Middle frontal gyrus (tissue), 1 donor: Measurements from ENCODE around the gene TBC1D4.

Source experiments
- DNase-seq: peaks from one replicate; pipeline ENCODE4 v3.0.0-alpha.2; 2015; ENCODE audit warnings: low spot score; ENCODE audit errors: extremely low spot score

TBC1D4 gene, protein sequence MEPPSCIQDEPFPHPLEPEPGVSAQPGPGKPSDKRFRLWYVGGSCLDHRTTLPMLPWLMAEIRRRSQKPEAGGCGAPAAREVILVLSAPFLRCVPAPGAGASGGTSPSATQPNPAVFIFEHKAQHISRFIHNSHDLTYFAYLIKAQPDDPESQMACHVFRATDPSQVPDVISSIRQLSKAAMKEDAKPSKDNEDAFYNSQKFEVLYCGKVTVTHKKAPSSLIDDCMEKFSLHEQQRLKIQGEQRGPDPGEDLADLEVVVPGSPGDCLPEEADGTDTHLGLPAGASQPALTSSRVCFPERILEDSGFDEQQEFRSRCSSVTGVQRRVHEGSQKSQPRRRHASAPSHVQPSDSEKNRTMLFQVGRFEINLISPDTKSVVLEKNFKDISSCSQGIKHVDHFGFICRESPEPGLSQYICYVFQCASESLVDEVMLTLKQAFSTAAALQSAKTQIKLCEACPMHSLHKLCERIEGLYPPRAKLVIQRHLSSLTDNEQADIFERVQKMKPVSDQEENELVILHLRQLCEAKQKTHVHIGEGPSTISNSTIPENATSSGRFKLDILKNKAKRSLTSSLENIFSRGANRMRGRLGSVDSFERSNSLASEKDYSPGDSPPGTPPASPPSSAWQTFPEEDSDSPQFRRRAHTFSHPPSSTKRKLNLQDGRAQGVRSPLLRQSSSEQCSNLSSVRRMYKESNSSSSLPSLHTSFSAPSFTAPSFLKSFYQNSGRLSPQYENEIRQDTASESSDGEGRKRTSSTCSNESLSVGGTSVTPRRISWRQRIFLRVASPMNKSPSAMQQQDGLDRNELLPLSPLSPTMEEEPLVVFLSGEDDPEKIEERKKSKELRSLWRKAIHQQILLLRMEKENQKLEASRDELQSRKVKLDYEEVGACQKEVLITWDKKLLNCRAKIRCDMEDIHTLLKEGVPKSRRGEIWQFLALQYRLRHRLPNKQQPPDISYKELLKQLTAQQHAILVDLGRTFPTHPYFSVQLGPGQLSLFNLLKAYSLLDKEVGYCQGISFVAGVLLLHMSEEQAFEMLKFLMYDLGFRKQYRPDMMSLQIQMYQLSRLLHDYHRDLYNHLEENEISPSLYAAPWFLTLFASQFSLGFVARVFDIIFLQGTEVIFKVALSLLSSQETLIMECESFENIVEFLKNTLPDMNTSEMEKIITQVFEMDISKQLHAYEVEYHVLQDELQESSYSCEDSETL (N-terminal part only)

GRCh38 chr13:75482070-75482819 lies at the start of gene TBC1D4:
TSS of gene TBC1D4 (minus strand) at chr13:75482169. CDS start at chr13:75481767, 402 bp downstream.
- DNase-seq, result peak; percentile 70

DNA sequence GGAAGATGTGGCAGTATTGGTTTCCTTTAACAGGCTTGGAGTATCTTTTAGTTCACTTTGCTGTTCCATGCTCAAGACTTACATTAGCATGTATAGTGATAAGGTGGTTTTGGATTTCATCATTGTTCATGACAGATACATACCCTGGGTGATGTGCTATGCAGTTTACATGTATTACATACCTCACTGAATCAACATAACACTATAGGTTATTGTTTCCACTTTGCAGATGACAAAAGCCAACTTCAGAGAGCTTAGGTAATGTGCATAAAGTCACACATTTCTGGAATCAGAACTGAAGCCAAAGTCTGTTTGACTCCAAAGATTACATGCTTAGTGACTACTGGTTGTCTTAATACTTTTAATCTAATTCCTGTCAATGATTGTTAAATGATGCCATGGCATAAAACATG lies 48.6 kb upstream of the TBC1D4 start:
- DNase-seq, result no peak

- no peak for DNase-seq
These were observed 40.0 kb upstream of the TBC1D4 start for GRCh38 chr13:75521956-75522355.

- DNase-seq, result no peak
These were observed 36.6 kb upstream of the TBC1D4 start for GRCh38 chr13:75518439-75519088.

DNA sequence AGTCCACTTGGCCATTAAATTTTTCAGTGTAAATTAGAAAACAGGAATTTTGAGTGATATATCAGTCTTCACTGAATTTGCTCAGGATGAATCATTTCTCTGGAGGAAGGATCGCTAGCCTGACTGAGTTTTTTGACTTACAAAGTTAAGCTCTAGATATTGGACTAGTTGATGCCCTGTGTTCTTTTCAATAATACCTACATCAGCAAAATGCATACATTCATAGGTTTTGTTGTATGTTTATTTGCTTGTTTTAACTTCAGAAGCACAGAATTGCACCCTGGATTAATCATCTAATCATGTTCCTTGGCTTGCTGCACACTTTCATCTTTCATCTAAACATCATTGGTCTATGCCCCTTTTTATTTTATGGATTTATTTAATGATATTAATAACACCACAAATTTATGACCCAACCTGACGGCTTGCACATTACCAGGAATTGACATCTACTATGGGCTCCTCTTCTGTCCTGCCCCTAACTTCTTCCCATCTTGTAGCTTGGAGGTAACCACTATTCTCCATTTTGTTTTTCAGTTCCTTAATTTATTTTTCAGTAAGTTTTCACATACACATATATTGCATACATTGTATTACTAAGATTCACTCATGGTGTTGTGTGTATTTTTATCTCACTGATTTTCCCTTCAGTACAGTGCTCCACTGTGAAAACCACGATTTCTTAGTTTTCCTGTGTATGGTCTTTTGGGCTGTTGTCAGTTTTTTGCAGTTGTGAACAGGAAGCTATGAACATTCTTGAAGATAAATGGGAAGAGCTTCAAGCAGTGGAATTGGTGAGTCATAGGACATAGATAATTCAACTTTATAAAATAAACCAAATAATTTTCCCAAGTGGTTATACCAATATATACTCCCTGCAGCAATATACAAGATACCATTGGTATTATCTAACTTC lies 32.4 kb upstream of the TBC1D4 start:
- DNase-seq, result no peak

- no peak for DNase-seq
These were observed 31.3 kb upstream of the TBC1D4 start for GRCh38 chr13:75513271-75513670.

DNA sequence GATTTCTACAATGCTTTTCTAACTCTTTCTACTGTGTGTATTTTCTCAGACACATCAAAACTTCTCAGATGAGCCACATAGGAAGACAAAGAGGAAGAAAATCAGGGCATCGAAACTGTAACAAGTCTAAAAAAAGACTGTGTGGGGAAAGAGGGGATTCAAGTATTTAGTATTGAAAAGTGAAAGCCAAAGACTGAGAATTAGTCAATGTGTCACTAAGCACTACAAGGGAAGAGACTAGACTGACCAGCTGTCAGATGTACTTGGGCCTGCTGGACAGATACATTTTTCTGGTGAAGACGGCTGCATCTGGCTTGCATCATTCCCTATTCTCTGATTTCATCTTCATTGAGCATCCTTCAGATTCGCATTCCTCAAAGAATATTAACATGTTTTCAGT lies 30.3 kb upstream of the TBC1D4 start:
- DNase-seq, result no peak

DNA sequence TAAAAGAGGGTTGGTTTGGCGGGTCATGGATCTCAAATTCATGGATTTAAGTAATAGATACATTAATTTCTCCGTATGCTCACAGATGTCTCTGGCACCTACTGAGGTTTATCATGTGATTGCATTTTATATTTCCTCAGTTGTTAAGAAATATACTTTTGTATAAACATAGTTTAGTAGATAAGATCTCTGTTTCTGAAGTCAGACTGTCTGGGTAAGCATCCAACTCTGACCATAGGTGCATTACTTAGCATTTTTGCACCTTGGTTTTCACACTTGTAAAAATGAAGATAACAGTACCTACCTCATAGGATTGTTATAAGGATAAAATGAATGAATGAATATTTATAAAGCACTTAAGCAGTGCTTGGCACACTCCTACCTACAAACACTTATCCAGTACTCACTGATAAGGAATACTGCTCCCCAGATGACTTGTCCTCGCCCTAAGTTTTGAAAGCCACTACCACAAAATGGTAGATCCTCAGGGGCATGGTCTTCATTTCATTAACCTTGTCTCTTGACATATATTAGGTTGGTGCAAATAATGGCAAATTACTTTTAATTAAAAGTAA lies 29.2 kb upstream of the TBC1D4 start:
- no peak for DNase-seq

DNA sequence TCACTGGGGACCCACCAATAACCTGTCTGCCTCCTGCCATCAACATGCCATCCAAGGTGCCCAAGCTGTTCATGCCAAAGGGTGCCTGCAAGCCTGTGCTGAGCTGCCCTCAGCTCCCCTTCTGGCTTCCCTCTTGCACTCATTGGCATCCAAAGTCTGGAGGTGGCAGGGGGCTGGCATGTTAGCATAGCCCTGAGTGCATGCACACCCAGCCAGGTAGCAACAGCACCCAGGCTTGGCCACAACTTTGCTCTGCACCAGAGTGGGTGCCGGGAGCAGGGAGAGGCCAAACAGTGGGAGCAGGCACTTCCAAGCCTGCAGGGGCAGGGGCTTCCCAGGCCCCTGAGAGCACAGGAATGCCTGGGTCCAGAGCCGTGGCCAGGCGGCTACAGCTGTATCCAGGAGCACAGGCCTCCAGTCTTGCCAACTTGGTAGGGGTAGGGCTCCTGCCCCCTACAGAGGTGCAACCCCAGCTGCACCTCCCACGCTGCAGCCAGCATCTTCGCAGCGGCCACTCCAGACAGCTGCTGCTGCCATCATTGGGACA lies 26.1 kb upstream of the TBC1D4 start:
- DNase-seq, result no peak

DNA sequence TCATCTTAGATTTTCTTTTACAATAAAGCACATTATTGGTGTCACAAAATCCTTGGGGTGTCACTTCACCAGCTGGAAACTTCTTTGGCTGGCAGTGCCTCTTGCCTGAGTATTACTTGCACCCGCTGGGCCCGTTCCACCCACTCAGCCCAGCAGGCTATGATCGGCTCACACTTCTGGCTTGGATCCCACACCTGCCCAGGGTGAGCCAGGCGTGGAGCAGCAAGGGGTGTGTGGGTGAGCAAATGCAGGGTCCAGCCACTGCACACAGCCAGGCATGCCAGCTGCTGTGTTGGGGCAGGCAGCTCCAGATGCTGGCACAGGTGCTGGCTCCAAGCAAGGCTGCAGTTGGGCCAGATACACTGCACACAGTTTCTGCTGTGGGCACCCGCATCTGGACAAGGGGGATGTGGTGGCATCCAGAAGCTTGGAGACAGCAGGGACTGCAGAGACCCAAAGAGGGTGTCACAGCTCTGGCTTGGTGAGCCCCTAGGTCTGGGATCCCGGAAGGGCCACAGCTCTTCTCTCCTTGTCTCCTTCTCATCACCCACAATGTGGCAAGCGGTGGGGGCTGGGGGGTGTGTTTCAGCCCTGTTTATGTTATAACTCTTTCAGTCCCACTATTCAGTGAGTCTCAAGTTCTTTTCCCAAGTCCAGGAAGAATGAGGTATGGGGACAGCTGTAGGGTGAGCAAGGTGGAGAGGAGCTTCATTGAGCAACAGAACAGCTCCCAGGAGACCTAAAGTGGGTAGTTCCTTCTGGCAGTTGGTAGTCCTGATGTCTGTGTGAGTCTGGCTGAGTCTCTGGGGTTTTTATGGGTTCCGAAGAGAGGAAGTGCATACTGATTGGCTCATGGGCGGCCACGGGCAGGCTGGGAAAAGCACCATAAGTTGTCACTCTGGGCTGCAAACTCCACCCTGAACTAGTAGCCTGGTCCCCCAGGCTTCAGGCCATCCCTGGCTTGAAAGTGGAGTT lies 25.3 kb upstream of the TBC1D4 start:
- no peak for DNase-seq

DNA sequence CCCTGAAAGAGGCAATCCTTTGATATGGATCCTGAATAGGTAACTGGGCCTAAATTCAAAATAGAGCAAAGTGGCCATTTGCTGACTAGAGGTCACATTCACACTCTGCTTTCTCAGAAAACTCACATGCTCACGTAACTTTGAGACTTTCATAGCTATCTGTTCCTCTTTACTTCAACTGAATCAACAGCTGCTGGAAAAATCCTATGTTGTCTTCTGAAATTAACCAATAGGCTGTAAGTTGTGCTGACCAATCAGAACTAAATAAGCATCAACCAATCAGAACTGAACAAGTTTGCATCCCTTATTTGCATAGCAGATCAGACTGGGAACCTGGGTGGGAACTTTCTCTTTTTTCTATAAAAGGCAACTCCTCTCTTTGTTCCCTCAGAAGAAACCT lies 24.0 kb upstream of the TBC1D4 start:
- no peak for DNase-seq

DNA sequence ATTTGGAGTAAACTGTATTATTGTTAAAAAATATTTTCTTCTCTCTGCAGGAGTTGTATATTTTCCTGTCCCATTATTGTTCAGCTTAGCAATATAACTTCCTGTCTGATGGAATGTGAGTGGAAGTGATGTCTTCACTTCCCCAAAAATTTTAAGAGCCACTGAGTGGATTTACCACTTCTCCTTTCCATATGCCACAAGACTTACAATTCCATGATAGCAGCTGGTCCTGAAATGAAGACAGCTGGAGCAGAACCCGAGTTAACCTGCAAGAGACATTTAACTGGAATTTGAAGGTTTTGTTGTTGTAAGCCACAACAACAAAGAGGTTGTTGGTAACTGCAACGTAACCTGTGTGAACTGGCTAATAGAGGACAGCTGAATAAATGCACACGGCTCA lies 23.4 kb upstream of the TBC1D4 start:
- DNase-seq, result no peak

- DNase-seq, result no peak
These were observed 14.0 kb upstream of the TBC1D4 start for GRCh38 chr13:75495938-75496337.

DNA sequence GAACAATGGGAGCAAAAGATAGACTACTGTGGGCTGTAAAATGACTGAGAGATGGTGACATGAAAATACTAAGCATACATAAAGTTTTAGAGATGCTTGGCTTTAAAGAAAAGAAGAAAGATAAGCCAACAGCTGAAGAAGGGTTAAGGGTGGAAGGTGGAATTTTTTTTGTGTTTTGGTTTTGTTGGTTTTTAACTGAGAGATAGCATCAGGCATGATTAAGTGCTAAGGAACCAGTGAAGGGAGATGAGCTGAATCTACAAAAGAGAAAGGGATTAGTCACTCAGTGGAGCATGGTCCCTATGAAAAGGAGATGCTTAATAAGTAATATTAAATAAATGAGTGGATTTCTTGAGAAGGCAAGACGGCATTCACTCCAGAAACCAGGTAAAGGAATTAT lies 12.5 kb upstream of the TBC1D4 start:
- DNase-seq, result no peak

GRCh38 chr13:75493156-75493555 lies 11.2 kb upstream of the TBC1D4 start:
- no peak for DNase-seq

GRCh38 chr13:75492389-75492788 lies 10.4 kb upstream of the TBC1D4 start:
- DNase-seq, result no peak

DNA sequence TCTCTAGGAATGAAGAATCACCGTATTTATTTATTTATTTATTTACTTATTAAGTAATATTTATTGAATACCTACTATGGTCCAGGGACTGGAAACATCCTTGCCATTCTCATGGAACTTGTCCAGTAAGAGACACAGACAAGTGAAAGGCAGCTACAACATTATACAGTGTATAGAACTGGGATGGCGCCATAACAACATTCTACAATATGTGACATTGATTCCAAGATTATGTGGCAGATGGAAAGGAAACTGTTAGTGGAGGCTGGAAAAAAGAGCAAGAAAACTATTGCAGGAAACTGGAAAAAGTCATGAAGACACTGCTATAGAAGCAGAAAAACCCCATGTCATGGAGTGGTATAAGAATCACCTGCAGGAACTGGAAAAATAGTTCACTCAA lies 9.4 kb upstream of the TBC1D4 start:
- DNase-seq, result no peak
